Activated CD8-positive, alpha-beta memory T cell treated with anti-CD3 and anti-CD28 coated beads, Interleukin-2, amount 50 U/mL, for 24 hours (primary cell): ENCODE results near the gene CMTM8.
"Not testable (repeated sequence)": the region's sequence is repeated elsewhere in the genome, so short reads cannot be mapped to it uniquely, and the experiment has no call there.

Experiments
- DNase-seq: peaks from one replicate; pipeline ENCODE4 v3.0.0-alpha.2; 2020; ENCODE audit errors: extremely low read depth

CMTM8 gene

GRCh38 chr3:32379831-32380500 is 141.5 kb downstream of the CMTM8 start:
- no peak for DNase-seq

- DNase-seq, result no peak
Measured at GRCh38 chr3:32381922-32382321, 143.4 kb downstream of the CMTM8 start.

GRCh38 chr3:32383136-32383711 is 144.7 kb downstream of the CMTM8 start:
- DNase-seq, result no peak

DNA sequence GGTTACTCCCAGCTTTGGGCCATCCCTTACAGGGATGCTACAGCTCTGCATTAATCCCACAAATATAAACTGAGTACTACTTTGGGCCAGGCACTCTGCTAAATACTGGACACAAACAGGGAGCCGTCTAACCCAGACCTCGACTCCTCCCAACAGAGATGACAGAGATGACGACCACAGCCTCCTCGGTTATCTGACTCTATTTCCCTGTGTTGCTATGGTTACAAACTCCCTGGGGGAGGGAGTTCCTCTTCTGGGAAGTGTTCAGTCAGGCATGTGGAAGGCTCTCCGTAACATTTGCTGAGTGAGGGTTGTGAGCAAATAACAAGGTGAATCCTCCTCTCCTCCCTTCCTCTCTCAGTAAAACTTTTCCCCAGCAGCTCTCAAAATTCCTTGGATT is 146.5 kb downstream of the CMTM8 start:
- DNase-seq, result no peak

- DNase-seq, result no peak
Measured at GRCh38 chr3:32387512-32387911, 149.0 kb downstream of the CMTM8 start.

GRCh38 chr3:32389577-32389976 is 151.1 kb downstream of the CMTM8 start:
- not testable (repeated sequence) for DNase-seq

- no peak for DNase-seq
Measured at GRCh38 chr3:32391643-32392535, 153.4 kb downstream of the CMTM8 start, which contains the start of gene CMTM7. Gene CMTM7 (plus strand): TSS chr3:32391853. CDS start chr3:32391907, 54 bp downstream.

GRCh38 chr3:32392536-32393302 is 154.2 kb downstream of the CMTM8 start:
- no peak for DNase-seq

GRCh38 chr3:32395496-32395895 is 157.0 kb downstream of the CMTM8 start:
- DNase-seq, result no peak

DNA sequence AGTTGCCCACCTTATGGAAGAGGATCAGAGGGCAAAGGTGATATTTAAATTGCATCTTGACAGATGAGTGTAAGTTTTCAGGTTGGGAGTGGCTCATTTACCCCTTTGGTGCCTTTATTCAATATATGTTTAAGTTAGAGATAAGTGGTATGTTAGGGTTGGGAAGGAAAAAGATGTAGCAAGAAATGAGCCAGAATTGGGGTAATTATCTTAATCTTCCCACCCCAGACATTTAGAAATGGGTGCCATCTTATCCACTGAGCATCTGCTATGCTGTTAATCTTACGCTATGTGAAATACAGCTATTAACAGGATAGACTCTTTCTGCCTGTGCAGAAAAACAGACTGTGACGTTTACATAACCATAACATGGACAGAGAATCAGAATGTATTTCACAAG is 159.5 kb downstream of the CMTM8 start:
- DNase-seq, result no peak

GRCh38 chr3:32398531-32398930 is 160.1 kb downstream of the CMTM8 start:
- DNase-seq, result no peak

GRCh38 chr3:32399030-32399620 is 160.6 kb downstream of the CMTM8 start:
- no peak for DNase-seq

DNA sequence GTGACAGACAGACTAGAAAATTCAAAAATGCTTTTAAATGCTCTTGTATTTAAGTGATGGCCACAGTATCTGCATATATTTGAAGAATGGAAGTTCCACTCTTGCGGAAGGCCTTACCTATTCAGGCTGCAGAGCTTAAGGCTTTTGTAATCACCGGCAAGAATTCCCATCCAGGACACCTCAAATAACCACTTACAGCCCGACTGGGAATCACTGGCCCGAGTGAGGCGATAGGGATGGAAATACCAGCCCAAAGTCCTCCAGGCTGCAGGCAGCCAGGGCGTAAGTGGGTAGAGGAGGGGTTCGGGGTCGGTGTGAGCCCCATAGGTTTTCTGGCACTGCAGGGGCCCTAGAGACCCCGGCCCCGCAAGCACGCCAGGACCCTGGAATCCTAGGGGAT is 162.6 kb downstream of the CMTM8 start:
- no peak for DNase-seq

- DNase-seq, result no peak
Measured at GRCh38 chr3:32401556-32402081, 163.1 kb downstream of the CMTM8 start.

DNA sequence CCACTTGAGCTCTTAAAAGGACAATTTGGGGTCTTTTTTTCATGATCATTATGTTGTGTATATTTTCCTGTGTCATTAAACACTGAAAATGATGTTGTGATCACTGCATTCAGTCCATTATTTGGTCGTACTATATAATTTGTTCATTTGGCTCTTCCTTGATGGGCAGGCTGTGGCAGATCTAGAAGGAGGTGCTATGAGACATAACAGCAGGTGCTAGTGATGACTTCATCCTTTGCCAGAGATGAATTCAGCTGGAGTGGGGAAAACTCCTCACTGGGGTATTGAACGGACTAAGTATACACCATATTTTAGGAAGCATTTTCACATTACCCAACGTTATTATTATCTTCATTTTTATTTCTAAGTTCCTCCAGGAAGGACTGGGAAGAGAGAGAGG is 165.2 kb downstream of the CMTM8 start:
- no peak for DNase-seq

DNA sequence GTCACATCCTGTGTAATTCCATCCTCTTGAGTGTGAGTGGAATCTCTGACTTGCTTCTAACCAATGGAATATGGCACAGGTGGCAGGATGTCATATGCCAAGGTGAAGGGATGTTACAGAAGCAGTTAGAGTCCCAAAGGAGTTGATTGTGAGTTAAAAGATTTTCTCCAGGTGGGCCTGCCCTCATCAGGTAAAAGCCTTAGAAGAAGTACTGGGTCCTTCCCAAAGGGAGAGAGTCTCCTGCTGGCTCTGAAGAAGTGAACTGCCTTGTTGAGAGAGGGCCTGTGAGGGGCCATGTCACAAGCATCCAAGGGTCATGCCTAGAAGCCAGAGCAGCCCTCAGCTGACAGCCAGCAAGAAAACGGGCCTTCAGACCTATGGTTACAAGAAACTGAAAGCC is 166.2 kb downstream of the CMTM8 start:
- no peak for DNase-seq

- no peak for DNase-seq
Measured at GRCh38 chr3:32405155-32405554, 166.7 kb downstream of the CMTM8 start.

DNA sequence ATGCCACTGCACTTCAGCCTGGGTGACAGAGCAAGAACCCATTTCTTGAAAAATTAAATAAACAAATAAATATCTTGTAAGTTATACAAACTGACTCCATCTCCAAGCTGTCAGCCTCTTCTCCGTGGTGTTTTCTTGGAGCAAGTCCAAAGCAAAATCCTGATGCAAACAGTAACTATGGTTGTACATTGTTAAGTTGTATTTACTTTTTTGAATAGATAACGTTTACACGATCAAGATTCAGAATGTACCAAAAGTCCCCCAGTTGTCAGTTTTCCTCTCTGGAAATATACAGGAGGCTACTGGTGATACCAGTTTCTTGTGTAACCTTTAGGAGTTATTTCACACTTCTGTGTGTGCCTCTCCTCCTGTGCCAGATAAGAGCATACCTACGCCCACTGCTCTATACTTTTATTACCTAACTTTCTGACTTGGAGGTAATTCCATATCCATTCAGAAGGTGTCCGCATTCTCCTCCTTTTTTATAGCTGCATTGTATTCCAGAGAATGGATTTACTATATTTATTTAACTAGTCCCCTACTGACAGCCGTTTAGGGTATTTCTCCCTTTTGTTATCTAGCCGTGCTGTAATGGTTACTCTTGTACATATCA is 167.3 kb downstream of the CMTM8 start:
- no peak for DNase-seq

GRCh38 chr3:32406486-32407408 is 168.3 kb downstream of the CMTM8 start:
- DNase-seq, result no peak
